ENCODE results near the gene LHX6. TPM values are rescaled to one million over a fixed set of nuclear protein-coding genes. Genes with fewer than 3 reads are reported as not detected.

Gene LHX6
- total RNA-seq, 1 experiment from 2014 or later: 11.1 TPM

GRCh38 chr9:122190597-122191381 lies 38.0 kb downstream of the LHX6 start:
- Histone ChIP-seq H3K27me3 (ENCODE audit: low read length) (no peaks in the 10 kb centered on the region), H3K27ac (ENCODE audit: low read length) (peak overlapping the region; percentile 74), H3K79me2 (ENCODE audit: low read length) (no peaks in the 10 kb centered on the region), H3K9me3 (ENCODE audit: low read length) (no peaks in the 10 kb centered on the region), H3K4me1 (ENCODE audit: insufficient read depth, low read length) (peaks cover 17% of the 10 kb centered on the region), H3K4me3 (ENCODE audit: low read length) (no peak overlapping the region), H3K9me2 (replicated peaks; ENCODE audit: low read length) (no peaks in the 10 kb centered on the region), H3K4me2 (ENCODE audit: low read length) (peak overlapping the region; percentile 53), H3K9ac (ENCODE audit: low read length) (peak overlapping the region; percentile 29; the same call in 1 of the 2 replicates), H4K20me1 (ENCODE audit: low read length) (no peaks in the 10 kb centered on the region), H3F3A (ENCODE audit: low read length, unreplicated experiment) (no peaks in the 10 kb centered on the region), H3K36me3 (ENCODE audit: low read depth, low read length) (no peaks in the 10 kb centered on the region), H2AFZ (ENCODE audit: low read length) (0 out of 2 replicates have a peak overlapping the region, but pooled peaks have one; percentile 9)
- intact Hi-C loops (cut with micrococcal nuclease): loop anchor here (5.0 kb wide), 1 partner anchor 48 kb away; no protein-coding TSS in a partner anchor
- TF ChIP-seq EZH2phosphoT487 (IDR thresholded peaks at IDR 0.05; ENCODE audit: borderline replicate concordance, low read length) (no peak), EZH2 (IDR thresholded peaks at IDR 0.05; ENCODE audit: low read length, unreplicated experiment) (no peak)
- peak; percentile 92 for ATAC-seq
- POLR2A ChIA-PET (ENCODE audit: unreplicated experiment): interaction anchor here (0.5 kb wide), 1 partner anchor 11 kb away, joined by 6 read pairs; no protein-coding TSS in a partner anchor
- no TSS peak for BruUV-seq (replicated peaks)
- CTCF ChIA-PET: no interaction called here
- peak; percentile 88 for DNase-seq

DNA sequence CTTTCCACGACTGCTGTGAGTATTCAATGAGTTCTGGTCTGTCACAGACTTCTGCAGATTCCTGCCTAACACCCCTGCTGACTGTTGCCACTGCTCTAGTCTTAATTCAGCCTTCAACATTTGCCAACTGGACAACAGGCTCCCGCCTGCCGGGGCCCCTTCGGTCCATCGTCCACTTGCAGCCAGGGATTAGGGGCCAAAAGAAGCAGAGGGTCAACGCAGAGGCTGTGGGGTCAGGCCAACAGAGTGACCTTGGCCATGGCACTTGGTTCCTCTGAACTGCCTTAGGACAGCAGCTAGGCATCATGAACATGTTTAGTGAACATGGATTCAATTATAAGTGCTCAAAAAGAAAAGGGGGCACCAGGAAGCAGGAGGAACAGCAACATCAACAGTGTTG lies 40.4 kb downstream of the LHX6 start:
- Histone ChIP-seq H3K36me3 (ENCODE audit: low read depth, low read length) (no peaks in the 10 kb centered on the region), H2AFZ (ENCODE audit: low read length) (no peak overlapping the region), H3K27ac (ENCODE audit: low read length) (no peak overlapping the region), H3K79me2 (ENCODE audit: low read length) (no peaks in the 10 kb centered on the region), H3F3A (ENCODE audit: low read length, unreplicated experiment) (no peaks in the 10 kb centered on the region), H3K9ac (ENCODE audit: low read length) (no peak overlapping the region), H3K4me2 (ENCODE audit: low read length) (no peak overlapping the region), H3K27me3 (ENCODE audit: low read length) (no peaks in the 10 kb centered on the region), H3K9me3 (ENCODE audit: low read length) (no peaks in the 10 kb centered on the region), H3K4me1 (ENCODE audit: insufficient read depth, low read length) (peaks cover 17% of the 10 kb centered on the region), H3K4me3 (ENCODE audit: low read length) (no peak overlapping the region), H3K9me2 (replicated peaks; ENCODE audit: low read length) (no peaks in the 10 kb centered on the region), H4K20me1 (ENCODE audit: low read length) (no peaks in the 10 kb centered on the region)
- TF ChIP-seq EZH2 (IDR thresholded peaks at IDR 0.05; ENCODE audit: low read length, unreplicated experiment) (no peak), CTCF (conservative IDR thresholded peaks at IDR 0.05; ENCODE audit: low read depth, low read length) (no peak), EZH2phosphoT487 (IDR thresholded peaks at IDR 0.05; ENCODE audit: borderline replicate concordance, low read length) (no peak)
- ATAC-seq (no peak), DNase-seq (no peak)
- intact Hi-C loops (cut with micrococcal nuclease): no loop called here
- ChIA-PET POLR2A (ENCODE audit: unreplicated experiment) (no interaction called here), CTCF (no interaction called here)
- BruUV-seq (replicated peaks): no TSS peak

DNA sequence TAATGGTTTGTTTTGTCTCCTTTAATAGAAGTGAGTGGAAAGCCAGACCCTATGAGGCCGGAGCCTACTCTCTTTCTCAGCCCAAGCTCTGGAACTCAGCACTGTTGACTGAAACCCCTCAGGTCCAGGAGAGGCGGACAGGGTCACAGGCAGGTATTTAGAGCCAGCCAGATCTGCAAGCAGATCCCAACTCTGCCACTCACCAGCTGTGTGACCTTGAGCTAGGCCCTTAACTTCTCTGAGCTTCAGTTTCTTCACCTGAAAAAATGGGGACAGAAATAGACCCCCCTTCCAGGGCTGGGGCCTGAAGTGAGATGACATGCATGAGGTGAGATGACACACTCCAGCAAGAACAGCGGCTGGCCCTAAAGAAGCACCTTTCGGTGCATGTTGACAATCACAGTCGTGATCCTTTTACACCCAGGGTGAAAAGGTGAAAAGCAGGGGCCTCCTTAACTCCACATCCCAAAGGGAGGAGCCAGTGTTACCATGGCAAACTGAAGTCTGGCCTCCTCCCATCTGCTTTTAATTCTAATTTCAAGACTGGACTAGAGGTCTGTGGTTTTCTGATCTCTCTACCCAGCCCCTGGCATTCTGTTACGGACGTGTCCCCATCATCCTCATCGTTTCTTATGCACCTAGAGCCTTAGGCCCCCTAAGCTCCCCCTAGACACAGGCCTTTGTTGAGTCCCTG lies 41.8 kb downstream of the LHX6 start:
- no peaks in the 10 kb centered on the region for H3K79me2 ChIP-seq (ENCODE audit: low read length)
- ATAC-seq (no peak), DNase-seq (no peak)
- no peak overlapping the region for H2AFZ ChIP-seq (ENCODE audit: low read length)
- no peaks in the 10 kb centered on the region for H3K27me3 ChIP-seq (ENCODE audit: low read length)
- POLR2A ChIA-PET (ENCODE audit: unreplicated experiment): interaction anchor here (0.6 kb wide), 1 partner anchor 16 kb away, joined by 4 read pairs; no protein-coding TSS in a partner anchor
- no TSS peak for BruUV-seq (replicated peaks)
- H3K9me2 ChIP-seq (replicated peaks; ENCODE audit: low read length): no peaks in the 10 kb centered on the region
- TF ChIP-seq CTCF (conservative IDR thresholded peaks at IDR 0.05; ENCODE audit: low read depth, low read length) (no peak), EZH2 (IDR thresholded peaks at IDR 0.05; ENCODE audit: low read length, unreplicated experiment) (no peak), EZH2phosphoT487 (IDR thresholded peaks at IDR 0.05; ENCODE audit: borderline replicate concordance, low read length) (no peak)
- H3K9ac ChIP-seq (ENCODE audit: low read length): no peak overlapping the region
- no peaks in the 10 kb centered on the region for H3K9me3 ChIP-seq (ENCODE audit: low read length)
- H3F3A ChIP-seq (ENCODE audit: low read length, unreplicated experiment): no peaks in the 10 kb centered on the region
- H3K4me2 ChIP-seq (ENCODE audit: low read length): no peak overlapping the region
- intact Hi-C loops (cut with micrococcal nuclease): no loop called here
- H3K27ac ChIP-seq (ENCODE audit: low read length): no peak overlapping the region
- CTCF ChIA-PET: no interaction called here
- no peak overlapping the region for H3K4me3 ChIP-seq (ENCODE audit: low read length)
- peaks cover 17% of the 10 kb centered on the region for H3K4me1 ChIP-seq (ENCODE audit: insufficient read depth, low read length)
- no peaks in the 10 kb centered on the region for H3K36me3 ChIP-seq (ENCODE audit: low read depth, low read length)
- H4K20me1 ChIP-seq (ENCODE audit: low read length): no peaks in the 10 kb centered on the region
